HepG2 (cell line): ENCODE data around the gene NPBWR2. TPM values are rescaled to one million over a fixed set of nuclear protein-coding genes. Genes with fewer than 3 reads are reported as not detected.

Experiments used
- ARNT2 ChIP-seq: sonication (generic); formaldehyde crosslinking; IDR thresholded peaks from 2 replicates; pipeline ENCODE4 v1.8.0; 2022; ENCODE audit warnings: mild to moderate bottlenecking, low read depth, missing genetic modification reagents, moderate library complexity
- HOXD1 ChIP-seq: sonication (generic); formaldehyde crosslinking; IDR thresholded peaks from 2 replicates; pipeline ENCODE4 v1.5.0; 2020; ENCODE audit warnings: missing genetic modification reagents
- MTA1 ChIP-seq: sonication (generic); formaldehyde crosslinking; IDR thresholded peaks from 2 replicates; pipeline ENCODE4 v1.4.0; 2020; ENCODE audit warnings: missing genetic modification reagents, mild to moderate bottlenecking, borderline replicate concordance
- PHF20 ChIP-seq: sonication (generic); formaldehyde crosslinking; IDR thresholded peaks from 2 replicates; pipeline ENCODE4 v1.5.0; 2020; ENCODE audit warnings: mild to moderate bottlenecking, missing genetic modification reagents
- SALL1 ChIP-seq: sonication (generic); formaldehyde crosslinking; IDR thresholded peaks from 2 replicates; pipeline ENCODE4 v1.8.0; 2022; ENCODE audit warnings: mild to moderate bottlenecking, missing genetic modification reagents
- ZFX ChIP-seq: sonication (generic); formaldehyde crosslinking; IDR thresholded peaks from 2 replicates; pipeline ENCODE4 v1.4.0; 2020; ENCODE audit warnings: mild to moderate bottlenecking, low read depth, missing genetic modification reagents, moderate library complexity
- ZFYVE20 ChIP-seq: sonication (generic); formaldehyde crosslinking; IDR thresholded peaks from 2 replicates; pipeline ENCODE4 v1.8.0; 2023; ENCODE audit warnings: low read depth, mild to moderate bottlenecking, moderate library complexity, missing genetic modification reagents, borderline replicate concordance
- ZMYM3 ChIP-seq: sonication (generic); formaldehyde crosslinking; IDR thresholded peaks from 2 replicates; pipeline ENCODE4 v1.5.1; 2020; ENCODE audit warnings: mild to moderate bottlenecking, missing genetic modification reagents
- ZNF124 ChIP-seq: sonication (generic); formaldehyde crosslinking; IDR thresholded peaks from 2 replicates; pipeline ENCODE4 v1.4.0; 2020; ENCODE audit warnings: missing genetic modification reagents
- ZNF138 ChIP-seq: sonication (generic); formaldehyde crosslinking; IDR thresholded peaks from 2 replicates; pipeline ENCODE4 v1.5.0; 2020; ENCODE audit warnings: mild to moderate bottlenecking, low read depth, missing genetic modification reagents
- ZNF337 ChIP-seq: sonication (generic); formaldehyde crosslinking; IDR thresholded peaks from 2 replicates; pipeline ENCODE4 v1.5.1; 2020; ENCODE audit warnings: missing genetic modification reagents, low read depth, mild to moderate bottlenecking, borderline replicate concordance
- ZNF354B ChIP-seq: sonication (generic); formaldehyde crosslinking; IDR thresholded peaks from 2 replicates; pipeline ENCODE4 v1.8.0; 2022; ENCODE audit warnings: mild to moderate bottlenecking, missing genetic modification reagents
- ZSCAN25 ChIP-seq: sonication (generic); formaldehyde crosslinking; IDR thresholded peaks from 2 replicates; pipeline ENCODE4 v1.8.0; 2022; ENCODE audit warnings: mild to moderate bottlenecking, missing genetic modification reagents
- polyA plus RNA-seq, 8 experiments: library from polyadenylated mRNA; depleted of rRNA in 3 of 8; stranded (reverse) in 7 of 8; unstranded in 1 of 8; fragments of >200 nt; fragmentation: Illumina TruSeq in 4 of 8; extraction: Trizol in 4 of 8; gene quantifications; 2 replicates each; pipeline versions ENCODE4 v1.2.1 to v1.2.3, GENCODE V29; 2011 to 2016; ENCODE audit warnings: low read depth in 4 of 8, missing spikeins in 1 of 8, mixed read lengths in 1 of 8; ENCODE audit not compliant: insufficient read depth in 1 of 8
- total RNA-seq, 5 experiments: library from RNA; depleted of rRNA; stranded (reverse); fragments of >200 nt; fragmentation: Illumina TruSeq; extraction: Trizol; gene quantifications; 2 replicates each; pipeline ENCODE4 v1.2.3, GENCODE V29; 2016; ENCODE audit warnings: low read depth in 1 of 5
- TF ChIP-seq, protein P1 (sequence below): sonication (generic); formaldehyde crosslinking; conservative IDR thresholded peaks from 2 replicates; pipeline ENCODE4 v1.4.0; 2020; ENCODE audit warnings: mild to moderate bottlenecking, missing genetic modification reagents, moderate library complexity
- TF ChIP-seq, protein P2 (sequence below): sonication (generic); formaldehyde crosslinking; IDR thresholded peaks from 2 replicates; pipeline ENCODE4 v1.5.1; 2020; ENCODE audit warnings: mild to moderate bottlenecking, moderate library complexity, missing genetic modification reagents
- TF ChIP-seq, protein P3 (sequence below): sonication (generic); formaldehyde crosslinking; IDR thresholded peaks from 2 replicates; pipeline ENCODE4 v1.9.0; 2022; ENCODE audit warnings: missing genetic modification reagents, mild to moderate bottlenecking, borderline replicate concordance
- TF ChIP-seq, protein P4 (sequence below): sonication (generic); formaldehyde crosslinking; IDR thresholded peaks from 2 replicates; pipeline ENCODE4 v1.8.1; 2023; ENCODE audit warnings: mild to moderate bottlenecking, missing genetic modification reagents

Gene NPBWR2
- total and polyA plus RNA-seq, 2 of the 13 experiments (the other 11 are each of a cell fraction or from before 2014, with no cell fraction given), result not detected

DNA sequence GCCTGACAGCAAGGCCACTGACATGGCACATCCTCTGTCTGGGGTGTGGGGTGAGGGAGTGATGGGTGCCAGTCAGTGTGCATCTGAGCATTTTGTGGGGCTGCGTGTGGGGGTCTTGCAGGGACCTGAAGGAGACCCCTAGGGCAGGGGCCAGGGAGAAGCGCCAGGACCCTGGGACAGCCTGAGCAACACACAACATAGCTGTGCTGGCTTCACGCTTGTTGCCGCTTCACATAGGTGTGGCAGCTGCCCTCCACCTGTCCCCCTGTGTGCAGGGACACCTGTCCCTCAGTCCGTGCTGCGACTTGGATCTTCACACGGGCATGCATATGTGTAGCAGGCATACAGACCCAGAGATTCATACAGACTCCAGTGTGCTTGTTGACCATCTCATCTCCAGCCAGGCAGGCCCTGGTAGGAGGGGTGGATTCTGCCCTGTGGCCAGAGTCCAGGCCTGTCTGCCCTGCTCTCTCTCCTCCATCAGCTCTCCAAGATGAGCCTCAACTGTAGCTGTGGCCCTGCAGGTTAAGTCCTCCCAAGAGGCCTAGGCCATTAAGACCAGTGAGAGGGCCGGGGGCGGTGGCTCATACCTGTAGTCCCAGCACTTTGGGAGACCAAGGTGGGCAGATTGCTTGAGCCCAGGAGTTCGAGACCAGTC lies 3.2 kb upstream of the NPBWR2 start (continued):
- TF ChIP-seq ZMYM3 (CRISPR knock-in tag) (no peak), MTA1 (CRISPR knock-in tag) (peak; percentile 57; the same call in 1 of the 2 replicates), SALL1 (CRISPR knock-in tag) (peak; percentile 46; the same call in 1 of the 2 replicates), ARNT2 (CRISPR knock-in tag) (no peak), ZSCAN25 (CRISPR knock-in tag) (0 out of 2 replicates have a peak, but pooled peaks have one; percentile 55), ZNF138 (CRISPR knock-in tag) (no peak), ZFX (CRISPR knock-in tag) (peak; percentile 53; the same call in 1 of the 2 replicates), ZNF124 (no peak), ZFYVE20 (CRISPR knock-in tag) (no peak), ZNF337 (CRISPR knock-in tag) (no peak), ZNF354B (CRISPR knock-in tag) (no peak), PHF20 (CRISPR knock-in tag) (no peak), HOXD1 (CRISPR knock-in tag) (no peak)
- TF ChIP-seq, protein P1, sequence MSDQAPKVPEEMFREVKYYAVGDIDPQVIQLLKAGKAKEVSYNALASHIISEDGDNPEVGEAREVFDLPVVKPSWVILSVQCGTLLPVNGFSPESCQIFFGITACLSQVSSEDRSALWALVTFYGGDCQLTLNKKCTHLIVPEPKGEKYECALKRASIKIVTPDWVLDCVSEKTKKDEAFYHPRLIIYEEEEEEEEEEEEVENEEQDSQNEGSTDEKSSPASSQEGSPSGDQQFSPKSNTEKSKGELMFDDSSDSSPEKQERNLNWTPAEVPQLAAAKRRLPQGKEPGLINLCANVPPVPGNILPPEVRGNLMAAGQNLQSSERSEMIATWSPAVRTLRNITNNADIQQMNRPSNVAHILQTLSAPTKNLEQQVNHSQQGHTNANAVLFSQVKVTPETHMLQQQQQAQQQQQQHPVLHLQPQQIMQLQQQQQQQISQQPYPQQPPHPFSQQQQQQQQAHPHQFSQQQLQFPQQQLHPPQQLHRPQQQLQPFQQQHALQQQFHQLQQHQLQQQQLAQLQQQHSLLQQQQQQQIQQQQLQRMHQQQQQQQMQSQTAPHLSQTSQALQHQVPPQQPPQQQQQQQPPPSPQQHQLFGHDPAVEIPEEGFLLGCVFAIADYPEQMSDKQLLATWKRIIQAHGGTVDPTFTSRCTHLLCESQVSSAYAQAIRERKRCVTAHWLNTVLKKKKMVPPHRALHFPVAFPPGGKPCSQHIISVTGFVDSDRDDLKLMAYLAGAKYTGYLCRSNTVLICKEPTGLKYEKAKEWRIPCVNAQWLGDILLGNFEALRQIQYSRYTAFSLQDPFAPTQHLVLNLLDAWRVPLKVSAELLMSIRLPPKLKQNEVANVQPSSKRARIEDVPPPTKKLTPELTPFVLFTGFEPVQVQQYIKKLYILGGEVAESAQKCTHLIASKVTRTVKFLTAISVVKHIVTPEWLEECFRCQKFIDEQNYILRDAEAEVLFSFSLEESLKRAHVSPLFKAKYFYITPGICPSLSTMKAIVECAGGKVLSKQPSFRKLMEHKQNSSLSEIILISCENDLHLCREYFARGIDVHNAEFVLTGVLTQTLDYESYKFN, result 0 out of 2 replicates have a peak, but pooled peaks have one; percentile 25
- TF ChIP-seq, protein P2, sequence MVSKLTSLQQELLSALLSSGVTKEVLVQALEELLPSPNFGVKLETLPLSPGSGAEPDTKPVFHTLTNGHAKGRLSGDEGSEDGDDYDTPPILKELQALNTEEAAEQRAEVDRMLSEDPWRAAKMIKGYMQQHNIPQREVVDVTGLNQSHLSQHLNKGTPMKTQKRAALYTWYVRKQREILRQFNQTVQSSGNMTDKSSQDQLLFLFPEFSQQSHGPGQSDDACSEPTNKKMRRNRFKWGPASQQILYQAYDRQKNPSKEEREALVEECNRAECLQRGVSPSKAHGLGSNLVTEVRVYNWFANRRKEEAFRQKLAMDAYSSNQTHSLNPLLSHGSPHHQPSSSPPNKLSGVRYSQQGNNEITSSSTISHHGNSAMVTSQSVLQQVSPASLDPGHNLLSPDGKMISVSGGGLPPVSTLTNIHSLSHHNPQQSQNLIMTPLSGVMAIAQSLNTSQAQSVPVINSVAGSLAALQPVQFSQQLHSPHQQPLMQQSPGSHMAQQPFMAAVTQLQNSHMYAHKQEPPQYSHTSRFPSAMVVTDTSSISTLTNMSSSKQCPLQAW, result 0 out of 2 replicates have a peak, but pooled peaks have one; percentile 29
- TF ChIP-seq, protein P3, sequence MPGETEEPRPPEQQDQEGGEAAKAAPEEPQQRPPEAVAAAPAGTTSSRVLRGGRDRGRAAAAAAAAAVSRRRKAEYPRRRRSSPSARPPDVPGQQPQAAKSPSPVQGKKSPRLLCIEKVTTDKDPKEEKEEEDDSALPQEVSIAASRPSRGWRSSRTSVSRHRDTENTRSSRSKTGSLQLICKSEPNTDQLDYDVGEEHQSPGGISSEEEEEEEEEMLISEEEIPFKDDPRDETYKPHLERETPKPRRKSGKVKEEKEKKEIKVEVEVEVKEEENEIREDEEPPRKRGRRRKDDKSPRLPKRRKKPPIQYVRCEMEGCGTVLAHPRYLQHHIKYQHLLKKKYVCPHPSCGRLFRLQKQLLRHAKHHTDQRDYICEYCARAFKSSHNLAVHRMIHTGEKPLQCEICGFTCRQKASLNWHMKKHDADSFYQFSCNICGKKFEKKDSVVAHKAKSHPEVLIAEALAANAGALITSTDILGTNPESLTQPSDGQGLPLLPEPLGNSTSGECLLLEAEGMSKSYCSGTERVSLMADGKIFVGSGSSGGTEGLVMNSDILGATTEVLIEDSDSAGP (CRISPR knock-in tag), result 0 out of 2 replicates have a peak, but pooled peaks have one; percentile 25
- TF ChIP-seq, protein P4, sequence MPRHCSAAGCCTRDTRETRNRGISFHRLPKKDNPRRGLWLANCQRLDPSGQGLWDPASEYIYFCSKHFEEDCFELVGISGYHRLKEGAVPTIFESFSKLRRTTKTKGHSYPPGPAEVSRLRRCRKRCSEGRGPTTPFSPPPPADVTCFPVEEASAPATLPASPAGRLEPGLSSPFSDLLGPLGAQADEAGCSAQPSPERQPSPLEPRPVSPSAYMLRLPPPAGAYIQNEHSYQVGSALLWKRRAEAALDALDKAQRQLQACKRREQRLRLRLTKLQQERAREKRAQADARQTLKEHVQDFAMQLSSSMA (CRISPR knock-in tag), result no peak
